ENCODE measurements around the gene SNX4. TPM values are rescaled to one million over a fixed set of nuclear protein-coding genes. Genes with fewer than 3 reads are reported as not detected.
"Not testable (repeated sequence)": the region's sequence is repeated elsewhere in the genome, so short reads cannot be mapped to it uniquely, and the experiment has no call there.

SNX4 gene
- total RNA-seq (10 to 100 TPM; 23.0 to 23.6 TPM), polyA plus RNA-seq (10 to 100 TPM; 24.2 to 28.6 TPM)

DNA sequence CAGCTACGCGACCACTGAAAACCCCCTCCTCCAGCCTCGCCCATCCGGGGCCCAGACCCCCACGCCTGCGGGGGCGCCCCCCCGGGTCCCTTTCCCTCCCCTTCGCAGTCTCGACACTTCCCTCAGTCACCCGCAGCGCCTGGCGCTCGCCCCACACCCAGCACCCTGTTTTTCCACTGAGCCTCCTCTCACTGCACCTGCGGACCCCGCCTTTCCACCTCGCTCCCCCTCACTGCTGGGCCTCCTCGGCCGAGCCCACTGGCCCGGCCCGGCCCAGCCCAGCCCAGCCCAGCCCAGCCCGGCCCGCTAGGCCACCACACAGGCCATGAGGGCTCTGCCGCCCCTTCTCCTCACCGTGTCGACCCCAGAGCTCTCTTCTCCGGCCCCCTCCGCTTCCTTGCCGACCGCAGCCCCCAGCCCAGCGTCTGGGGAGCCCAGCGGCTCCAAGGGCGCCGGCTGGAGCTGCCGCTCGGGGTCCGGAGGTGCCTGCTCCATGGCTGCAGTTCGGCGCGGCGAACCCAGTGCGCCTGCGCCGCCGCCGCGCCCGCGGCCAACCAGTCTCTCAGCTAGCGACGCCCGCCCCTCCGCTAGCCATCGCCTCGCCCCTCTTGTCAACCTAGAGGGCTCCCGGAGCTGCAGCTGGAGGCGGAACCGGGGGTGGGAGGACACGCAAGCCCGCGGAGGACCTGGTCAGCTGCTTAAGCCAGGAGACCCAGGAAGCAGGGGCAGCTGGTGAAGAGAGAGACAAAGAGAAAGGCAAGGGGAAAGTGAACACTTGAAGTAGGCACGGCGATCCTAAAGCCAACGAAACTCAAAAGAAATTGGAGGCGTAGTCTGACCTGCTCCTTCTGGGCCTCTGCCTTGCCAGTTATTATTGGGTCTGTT lies at the start of gene SNX4:
SNX4 (minus strand) TSS at position 525 of the 885 bp plus-strand sequence; CDS start at position 495, 30 bp downstream.
- Histone ChIP-seq H3K36me3 (ENCODE audit: insufficient read depth, low read length) (no peaks in the 10 kb centered on the region), H3K4me3 (ENCODE audit: low read length in 2 of 2) (peak within 1 kb of the TSS; percentile 75 to 84), H3K9me3 (ENCODE audit: control insufficient read depth in 1 of 2, low read length in 2 of 2) (no peaks in the 10 kb centered on the region), H3K4me1 (ENCODE audit: insufficient read depth, low read length) (peaks cover 28% of the 10 kb centered on the region), H3K27me3 (ENCODE audit: insufficient read depth, low read length) (no peaks in the 10 kb centered on the region), H3K27ac (ENCODE audit: low read depth, low read length) (peak within 1 kb of the TSS; percentile 66)
- H3K36me3 Mint-ChIP-seq, result peaks cover 14 to 20% of the 10 kb centered on the region in 2 donors
- DNase-seq, result peak; percentile 81 to 90 (median 83)
- H3K9me3 Mint-ChIP-seq, result no peaks in the 10 kb centered on the region
- ChIA-PET CTCF (ENCODE audit: partially characterized antibody) (interaction anchor here (1.0 to 1.9 kb wide), 7 partner anchors 9 to 1462 kb away, joined by 3 to 19 read pairs (median 3); no protein-coding TSS in a partner anchor), POLR2A (ENCODE audit: partially characterized antibody) (interaction anchor here (1.0 to 2.7 kb wide), 4 partner anchors 66 to 144 kb away, joined by 3 to 13 read pairs (median 6); partner anchors contain the start of genes OSBPL11 and ZNF148)
- H3K27ac Mint-ChIP-seq, result peak within 1 kb of the TSS; percentile 82 to 96 (median 95)
- no peaks in the 10 kb centered on the region for H3K27me3 Mint-ChIP-seq
- intact Hi-C loops (cut with micrococcal nuclease), result loop anchor here (2.0 to 5.0 kb wide), 3 partner anchors 65 to 143 kb away; partner anchors contain the start of genes OSBPL11 and ZNF148
- H3K4me1 Mint-ChIP-seq, result peaks cover 21 to 42% (median 35%) of the 10 kb centered on the region in 4 donors
- peak within 1 kb of the TSS; percentile 90 to 99 (median 96) for H3K4me3 Mint-ChIP-seq

DNA sequence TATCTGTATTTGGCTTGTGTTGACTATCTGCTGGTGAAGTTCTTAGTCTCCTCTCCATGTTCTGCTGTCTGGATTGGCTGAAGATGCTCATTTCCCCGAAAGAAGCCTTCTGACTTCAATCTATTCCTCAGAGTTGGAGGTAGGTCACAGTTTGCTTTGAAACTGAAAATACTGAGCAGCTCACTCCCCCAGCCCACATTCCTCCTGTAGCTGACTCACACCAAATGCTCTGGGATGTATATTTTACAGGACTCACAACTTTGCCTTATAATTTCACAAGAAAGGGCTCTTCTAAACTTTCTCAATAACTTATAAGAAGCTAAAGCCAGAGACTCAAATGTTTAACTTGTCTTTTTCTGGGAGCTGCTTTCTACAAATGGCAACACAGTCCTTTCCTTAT lies 36.3 kb upstream of the SNX4 start:
- no peak overlapping the region for H3K4me3 ChIP-seq (ENCODE audit: low read length in 2 of 2)
- Mint-ChIP-seq H3K4me3 (no peak overlapping the region), H3K36me3 (peaks cover 37 to 46% of the 10 kb centered on the region in 2 donors), H3K9me3 (no peaks in the 10 kb centered on the region), H3K27me3 (no peaks in the 10 kb centered on the region), H3K27ac (peak overlapping the region in 1 of 7 donors; percentile 85), H3K4me1 (peaks cover 0 to 2% (median under 1%) of the 10 kb centered on the region in 4 donors)
- H3K4me1 ChIP-seq (ENCODE audit: insufficient read depth, low read length), result no peaks in the 10 kb centered on the region
- no peaks in the 10 kb centered on the region for H3K36me3 ChIP-seq (ENCODE audit: insufficient read depth, low read length)
- H3K9me3 ChIP-seq (ENCODE audit: control insufficient read depth in 1 of 2, low read length in 2 of 2), result no peaks in the 10 kb centered on the region
- intact Hi-C loops (cut with micrococcal nuclease), result no loop called here
- H3K27me3 ChIP-seq (ENCODE audit: insufficient read depth, low read length), result no peaks in the 10 kb centered on the region
- ChIA-PET POLR2A (ENCODE audit: partially characterized antibody) (no interaction called here), CTCF (ENCODE audit: partially characterized antibody) (interaction anchor here (1.6 kb wide), 1 partner anchor 29 kb away, joined by 5 read pairs; no protein-coding TSS in a partner anchor)
- DNase-seq, result no peak
- H3K27ac ChIP-seq (ENCODE audit: low read depth, low read length), result no peak overlapping the region

DNA sequence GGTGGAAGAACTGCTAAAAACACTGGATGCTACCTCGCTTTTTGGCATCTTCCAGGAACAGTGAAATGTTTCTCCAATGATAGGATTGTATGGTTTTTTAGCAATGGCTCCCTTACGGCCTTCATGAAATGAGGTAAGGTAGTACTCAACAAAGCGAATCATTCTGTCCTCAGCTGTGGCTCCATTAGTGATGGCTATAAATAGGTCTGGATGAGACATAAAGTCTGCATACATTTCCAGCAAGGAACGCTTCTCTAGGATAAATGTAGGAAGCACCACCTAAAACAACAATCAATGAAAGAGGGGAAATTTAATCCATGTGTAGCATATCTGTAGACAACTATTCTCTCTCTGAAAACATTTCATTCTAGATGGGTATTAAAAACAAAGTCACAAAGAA lies 32.4 kb upstream of the SNX4 start:
- no peaks in the 10 kb centered on the region for H3K9me3 ChIP-seq (ENCODE audit: control insufficient read depth in 1 of 2, low read length in 2 of 2)
- no peaks in the 10 kb centered on the region for H3K27me3 Mint-ChIP-seq
- H3K9me3 Mint-ChIP-seq, result no peaks in the 10 kb centered on the region
- intact Hi-C loops (cut with micrococcal nuclease), result no loop called here
- H3K27ac ChIP-seq (ENCODE audit: low read depth, low read length), result no peak overlapping the region
- POLR2A ChIA-PET (ENCODE audit: partially characterized antibody), result no interaction called here
- H3K4me3 ChIP-seq (ENCODE audit: low read length in 2 of 2), result no peak overlapping the region
- H3K4me3 Mint-ChIP-seq, result no peak overlapping the region
- no peaks in the 10 kb centered on the region for H3K36me3 ChIP-seq (ENCODE audit: insufficient read depth, low read length)
- no peaks in the 10 kb centered on the region for H3K4me1 ChIP-seq (ENCODE audit: insufficient read depth, low read length)
- no peaks in the 10 kb centered on the region for H3K27me3 ChIP-seq (ENCODE audit: insufficient read depth, low read length)
- DNase-seq, result no peak
- H3K36me3 Mint-ChIP-seq, result peaks cover 32% of the 10 kb centered on the region in 2 donors
- CTCF ChIA-PET (ENCODE audit: partially characterized antibody), result interaction anchor here (0.5 kb wide), 1 partner anchor 88 kb away, joined by 5 read pairs; no protein-coding TSS in a partner anchor
- peaks cover 0 to 2% (median under 1%) of the 10 kb centered on the region in 4 donors for H3K4me1 Mint-ChIP-seq
- H3K27ac Mint-ChIP-seq, result no peak overlapping the region

DNA sequence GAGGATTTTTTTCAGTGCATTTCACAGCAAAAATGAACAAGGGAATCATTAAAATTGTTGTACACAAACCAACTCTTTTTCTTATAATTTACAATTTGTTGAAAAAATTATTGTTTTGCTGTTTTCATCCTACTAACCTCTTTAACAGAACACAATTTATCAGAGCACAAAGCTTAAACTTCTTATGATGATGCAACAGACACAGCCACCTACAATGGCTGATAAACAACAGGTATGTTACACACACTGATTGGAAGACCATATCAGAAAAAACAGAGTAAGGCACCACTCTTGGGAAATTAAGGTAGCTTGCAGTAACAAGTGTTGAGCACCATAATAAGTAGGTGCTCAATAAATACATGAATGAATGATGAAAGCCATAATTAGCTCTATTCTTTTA lies 8.9 kb upstream of the SNX4 start:
- Histone ChIP-seq H3K27me3 (ENCODE audit: insufficient read depth, low read length) (no peaks in the 10 kb centered on the region), H3K36me3 (ENCODE audit: insufficient read depth, low read length) (peaks cover 14% of the 10 kb centered on the region)

DNA sequence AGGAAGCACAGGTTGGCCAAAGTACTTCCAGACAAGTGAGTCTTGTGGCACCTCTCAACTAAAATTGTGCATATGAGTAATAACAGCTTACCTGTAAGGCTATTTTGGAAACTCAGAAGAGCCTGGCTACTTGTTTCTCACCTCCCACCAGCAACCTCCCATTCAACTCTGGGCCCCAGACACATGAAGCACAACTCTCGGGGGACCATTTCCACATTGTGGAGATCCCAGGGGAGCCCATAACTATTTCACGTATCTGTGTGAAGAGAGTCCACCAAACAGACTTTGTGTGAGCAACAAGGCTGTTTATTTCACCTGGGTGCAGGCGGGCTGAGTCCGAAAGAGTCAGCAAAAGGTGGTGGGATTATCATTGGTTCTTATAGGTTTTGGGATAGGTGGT lies 5.2 kb upstream of the SNX4 start:
- peaks cover 4% of the 10 kb centered on the region for H3K36me3 ChIP-seq (ENCODE audit: insufficient read depth, low read length)
- CTCF ChIA-PET (ENCODE audit: partially characterized antibody), result interaction anchor here (0.8 to 1.1 kb wide), 2 partner anchors 9 to 11 kb away, joined by 3 to 4 read pairs; no protein-coding TSS in a partner anchor
- peaks cover 4 to 11% (median 6%) of the 10 kb centered on the region in 4 donors for H3K4me1 Mint-ChIP-seq

More for the DNA sequence above, 8.9 kb upstream of the SNX4 start:
- H3K36me3 Mint-ChIP-seq, result peaks cover 25 to 28% of the 10 kb centered on the region in 2 donors
- Histone ChIP-seq H3K4me3 (ENCODE audit: low read length in 2 of 2) (no peak overlapping the region), H3K9me3 (ENCODE audit: control insufficient read depth in 1 of 2, low read length in 2 of 2) (no peaks in the 10 kb centered on the region), H3K27ac (ENCODE audit: low read depth, low read length) (no peak overlapping the region), H3K4me1 (ENCODE audit: insufficient read depth, low read length) (no peaks in the 10 kb centered on the region)
- CTCF ChIA-PET (ENCODE audit: partially characterized antibody), result interaction anchor here (0.6 to 0.7 kb wide), 2 partner anchors 8 to 57 kb away, joined by 3 to 4 read pairs; partner anchors contain the start of gene SNX4
- peaks cover 0 to under 1% (median 0%) of the 10 kb centered on the region in 4 donors for H3K4me1 Mint-ChIP-seq
- H3K9me3 Mint-ChIP-seq, result no peaks in the 10 kb centered on the region
- no peak overlapping the region for H3K4me3 Mint-ChIP-seq
- H3K27me3 Mint-ChIP-seq, result no peaks in the 10 kb centered on the region
- POLR2A ChIA-PET (ENCODE audit: partially characterized antibody), result no interaction called here
- H3K27ac Mint-ChIP-seq, result no peak overlapping the region
- intact Hi-C loops (cut with micrococcal nuclease), result no loop called here
- DNase-seq, result no peak

DNA sequence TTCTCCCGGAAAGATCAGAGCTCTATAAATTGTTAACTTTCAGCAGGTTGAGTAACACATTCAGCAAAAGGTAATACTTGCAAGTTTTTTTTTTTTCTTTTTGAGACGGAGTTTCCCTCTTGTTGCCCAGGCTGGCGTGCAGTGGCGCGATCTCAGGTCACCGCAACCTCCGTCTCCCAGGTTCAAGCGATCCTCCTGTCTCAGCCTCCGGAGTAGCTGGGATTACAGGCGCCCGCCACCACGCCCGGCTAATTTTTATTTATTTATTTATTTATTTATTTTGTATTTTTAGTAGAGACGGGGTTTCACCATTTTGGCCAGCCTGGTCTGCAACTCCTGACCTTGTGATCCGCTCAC lies 539 bp upstream of the SNX4 start:
- not testable (repeated sequence) for DNase-seq; H3K9me3 ChIP-seq (ENCODE audit: control insufficient read depth in 1 of 2, low read length in 2 of 2); H3K9me3 Mint-ChIP-seq; H3K27me3 ChIP-seq (ENCODE audit: insufficient read depth, low read length); H3K27me3 Mint-ChIP-seq; H3K36me3 ChIP-seq (ENCODE audit: insufficient read depth, low read length)
- ChIA-PET POLR2A (ENCODE audit: partially characterized antibody) (interaction anchor here (0.9 to 2.7 kb wide), 5 partner anchors 9 to 145 kb away, joined by 3 to 13 read pairs (median 4); partner anchors contain the start of genes OSBPL11 and ZNF148), CTCF (ENCODE audit: partially characterized antibody) (interaction anchor here (1.1 to 1.9 kb wide), 6 partner anchors 8 to 685 kb away, joined by 3 to 19 read pairs (median 3); no protein-coding TSS in a partner anchor)
- peaks cover 21 to 42% (median 34%) of the 10 kb centered on the region in 4 donors for H3K4me1 Mint-ChIP-seq
- intact Hi-C loops (cut with micrococcal nuclease), result loop anchor here (2.0 to 5.0 kb wide), 3 partner anchors 64 to 143 kb away; partner anchors contain the start of genes OSBPL11 and ZNF148
- H3K4me3 Mint-ChIP-seq, result peak overlapping the region; percentile 90 to 99 (median 96)
- H3K27ac Mint-ChIP-seq, result peak overlapping the region; percentile 82 to 96 (median 95)
- Histone ChIP-seq H3K27ac (ENCODE audit: low read depth, low read length) (peak overlapping the region; percentile 66), H3K4me1 (ENCODE audit: insufficient read depth, low read length) (peaks cover 28% of the 10 kb centered on the region), H3K4me3 (ENCODE audit: low read length in 2 of 2) (peak overlapping the region; percentile 75 to 84)
- peaks cover 14 to 19% of the 10 kb centered on the region in 2 donors for H3K36me3 Mint-ChIP-seq

More for the DNA sequence above, 5.2 kb upstream of the SNX4 start:
- POLR2A ChIA-PET (ENCODE audit: partially characterized antibody), result no interaction called here
- H3K27ac ChIP-seq (ENCODE audit: low read depth, low read length), result no peak overlapping the region
- no peaks in the 10 kb centered on the region for H3K9me3 ChIP-seq (ENCODE audit: control insufficient read depth in 1 of 2, low read length in 2 of 2)
- no peaks in the 10 kb centered on the region for H3K27me3 ChIP-seq (ENCODE audit: insufficient read depth, low read length)
- H3K4me3 ChIP-seq (ENCODE audit: low read length in 2 of 2), result no peak overlapping the region
- H3K27ac Mint-ChIP-seq, result no peak overlapping the region
- no peak overlapping the region for H3K4me3 Mint-ChIP-seq
- peaks cover 5% of the 10 kb centered on the region for H3K4me1 ChIP-seq (ENCODE audit: insufficient read depth, low read length)
- peaks cover 17 to 19% of the 10 kb centered on the region in 2 donors for H3K36me3 Mint-ChIP-seq
- no peaks in the 10 kb centered on the region for H3K9me3 Mint-ChIP-seq
- H3K27me3 Mint-ChIP-seq, result no peaks in the 10 kb centered on the region
- DNase-seq, result no peak
- intact Hi-C loops (cut with micrococcal nuclease), result no loop called here

DNA sequence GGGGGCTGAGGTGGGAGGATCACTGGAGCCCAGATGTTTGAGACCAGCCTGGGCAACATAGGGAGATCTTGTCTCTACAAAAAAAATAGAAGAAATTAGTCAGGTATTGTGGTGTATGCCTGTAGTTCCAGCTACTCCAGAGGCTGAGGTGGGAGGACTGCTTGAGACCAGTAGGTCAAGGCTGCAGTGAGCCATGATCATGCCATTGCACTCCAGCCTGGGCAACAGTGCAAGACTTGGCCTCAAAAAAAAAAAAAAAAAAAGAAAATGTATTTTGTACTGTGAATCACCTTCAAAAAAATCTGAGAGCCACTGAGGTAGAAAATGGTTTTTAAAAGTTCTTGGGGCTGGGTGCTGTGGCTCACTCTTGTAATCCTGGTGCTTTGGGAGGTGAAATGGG lies 4.6 kb downstream of the SNX4 start:
- H3K27ac Mint-ChIP-seq, result peak overlapping the region in 2 of 7 donors; percentile 7 to 15
- Histone ChIP-seq H3K4me1 (ENCODE audit: insufficient read depth, low read length) (peaks cover 40% of the 10 kb centered on the region), H3K36me3 (ENCODE audit: insufficient read depth, low read length) (no peaks in the 10 kb centered on the region), H3K27me3 (ENCODE audit: insufficient read depth, low read length) (no peaks in the 10 kb centered on the region), H3K27ac (ENCODE audit: low read depth, low read length) (no peak overlapping the region), H3K4me3 (ENCODE audit: low read length in 2 of 2) (no peak overlapping the region), H3K9me3 (ENCODE audit: control insufficient read depth in 1 of 2, low read length in 2 of 2) (no peaks in the 10 kb centered on the region)
- peaks cover 24 to 42% of the 10 kb centered on the region in 2 donors for H3K36me3 Mint-ChIP-seq
- H3K9me3 Mint-ChIP-seq, result peaks cover 0 to 4% (median 0%) of the 10 kb centered on the region in 8 donors
- H3K4me3 Mint-ChIP-seq, result no peak overlapping the region
- peaks cover 32 to 67% (median 52%) of the 10 kb centered on the region in 4 donors for H3K4me1 Mint-ChIP-seq
- no peaks in the 10 kb centered on the region for H3K27me3 Mint-ChIP-seq
- no peak for DNase-seq
- CTCF ChIA-PET (ENCODE audit: partially characterized antibody), result interaction anchor here (1.0 kb wide), 1 partner anchor 9 kb away, joined by 3 read pairs; no protein-coding TSS in a partner anchor
- intact Hi-C loops (cut with micrococcal nuclease), result no loop called here
- POLR2A ChIA-PET (ENCODE audit: partially characterized antibody), result no interaction called here

Measured in CD4-positive, alpha-beta memory T cell (primary cell).